Measurements from ENCODE around the gene SLC38A9.

SLC38A9 gene

GRCh38 chr5:55694152-55694830, 17.8 kb downstream of the SLC38A9 start:
- no peak overlapping the region for H3K27ac ChIP-seq
- H3K27me3 ChIP-seq = no peaks in the 10 kb centered on the region
- H3K4me1 ChIP-seq = peaks cover 0 to 21% (median 7%) of the 10 kb centered on the region in 4 donors
- no peak overlapping the region for H3K4me3 ChIP-seq
- DNase-seq = no peak
- no peaks in the 10 kb centered on the region for H3K9me3 ChIP-seq
- H3K36me3 ChIP-seq = peaks cover 0 to 7% (median 0%) of the 10 kb centered on the region in 3 donors
- TF ChIP-seq CTCF (IDR thresholded peaks at IDR 0.05) = peak; percentile 31 to 39
- intact Hi-C loops (cut with DNase I; ENCODE audit: low total_unique reads) = loop anchor here (5.0 kb wide), 3 partner anchors 287 to 367 kb away; no protein-coding TSS in a partner anchor

- intact Hi-C loops (cut with DNase I; ENCODE audit: low total_unique reads) = loop anchor here (5.0 kb wide), 3 partner anchors 285 to 365 kb away; no protein-coding TSS in a partner anchor
These were observed 19.6 kb downstream of the SLC38A9 start for GRCh38 chr5:55692509-55692908.

DNA sequence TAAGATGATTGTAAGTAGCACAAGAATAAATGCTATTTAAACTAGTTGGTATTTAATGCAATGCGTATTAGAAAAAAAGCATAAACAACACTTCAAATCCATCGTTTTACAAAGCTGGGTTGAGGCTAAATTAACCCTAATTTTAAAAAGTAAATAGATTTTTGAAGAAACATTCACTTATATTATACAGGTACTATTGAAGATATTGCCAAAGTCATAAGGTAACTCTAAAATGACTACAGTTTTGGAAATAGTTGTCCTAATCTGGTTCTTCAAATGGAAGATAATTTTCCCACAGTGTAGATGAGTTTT, 20.1 kb downstream of the SLC38A9 start:
- Histone ChIP-seq H3K4me1 (peaks cover 0 to 21% (median 7%) of the 10 kb centered on the region in 4 donors), H3K27me3 (no peaks in the 10 kb centered on the region), H3K4me3 (no peak overlapping the region), H3K36me3 (peaks cover 0 to 5% (median 0%) of the 10 kb centered on the region in 3 donors), H3K27ac (no peak overlapping the region), H3K9me3 (no peaks in the 10 kb centered on the region)
- no peak for TF ChIP-seq CTCF (IDR thresholded peaks at IDR 0.05)
- DNase-seq = no peak
- intact Hi-C loops (cut with DNase I; ENCODE audit: low total_unique reads) = loop anchor here (5.0 kb wide), 3 partner anchors 285 to 365 kb away; no protein-coding TSS in a partner anchor

More at GRCh38 chr5:55692509-55692908, 19.6 kb downstream of the SLC38A9 start:
- Histone ChIP-seq H3K27me3 (no peaks in the 10 kb centered on the region), H3K36me3 (peaks cover 0 to 7% (median 0%) of the 10 kb centered on the region in 3 donors), H3K4me1 (peaks cover 0 to 21% (median 7%) of the 10 kb centered on the region in 4 donors), H3K4me3 (no peak overlapping the region), H3K27ac (no peak overlapping the region), H3K9me3 (no peaks in the 10 kb centered on the region)
- no peak for DNase-seq
- no peak for TF ChIP-seq CTCF (IDR thresholded peaks at IDR 0.05)

- TF ChIP-seq CTCF (IDR thresholded peaks at IDR 0.05) = peak; percentile 59 to 81
- H3K36me3 ChIP-seq = no peaks in the 10 kb centered on the region
- intact Hi-C loops (cut with DNase I; ENCODE audit: low total_unique reads) = loop anchor here (5.0 kb wide), 3 partner anchors 284 to 364 kb away; no protein-coding TSS in a partner anchor
- H3K4me3 ChIP-seq = peak overlapping the region in 1 of 2 donors; percentile 13
- H3K4me1 ChIP-seq = peaks cover 0 to 21% (median 7%) of the 10 kb centered on the region in 4 donors
- no peaks in the 10 kb centered on the region for H3K9me3 ChIP-seq
- peak overlapping the region; percentile 8 to 59 for H3K27ac ChIP-seq
- no peak for DNase-seq
- H3K27me3 ChIP-seq = no peaks in the 10 kb centered on the region
These were observed 20.6 kb downstream of the SLC38A9 start for GRCh38 chr5:55691265-55692105.

GRCh38 chr5:55682071-55682470, 30.1 kb downstream of the SLC38A9 start:
- no peak overlapping the region for H3K4me3 ChIP-seq
- no peaks in the 10 kb centered on the region for H3K27me3 ChIP-seq
- peaks cover 0 to 16% (median 0%) of the 10 kb centered on the region in 4 donors for H3K4me1 ChIP-seq
- no peak for TF ChIP-seq CTCF (IDR thresholded peaks at IDR 0.05)
- H3K36me3 ChIP-seq = no peaks in the 10 kb centered on the region
- H3K27ac ChIP-seq = no peak overlapping the region
- DNase-seq = no peak
- intact Hi-C loops (cut with DNase I; ENCODE audit: low total_unique reads) = no loop called here
- no peaks in the 10 kb centered on the region for H3K9me3 ChIP-seq

All from tibial artery (tissue), 4 donors.